DMS 273 (cell line): Measurements from ENCODE around the gene ELF2.
"Not testable (repeated sequence)": the region's sequence is repeated elsewhere in the genome, so short reads cannot be mapped to it uniquely, and the experiment has no call there.

Source experiments
- DNase-seq: peaks from one replicate; lab custom pipeline; 2025; ENCODE audit not compliant: unreplicated experiment; lab: John Stamatoyannopoulos, UW

The ELF2 gene

DNA sequence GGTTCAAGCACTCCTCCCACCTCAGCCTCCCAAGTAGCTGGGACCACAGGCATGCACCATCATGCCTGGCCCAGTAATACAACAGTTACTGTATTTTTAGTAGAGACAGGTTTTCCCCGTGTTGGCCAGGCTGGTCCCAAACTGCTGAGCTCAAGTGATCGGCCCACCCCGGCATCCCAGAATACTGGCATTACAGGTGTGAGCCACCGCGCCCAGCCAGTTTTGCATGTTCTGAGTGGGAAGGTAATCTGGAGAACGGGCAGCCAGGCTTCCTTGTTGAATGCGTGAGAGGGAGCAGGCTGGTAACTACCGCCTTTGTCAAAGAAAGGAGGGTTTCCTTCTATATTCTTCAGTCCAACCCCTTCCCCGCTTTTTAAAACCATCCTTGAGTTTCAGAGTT, 152.3 kb downstream of the ELF2 start:
- no peak for DNase-seq

DNA sequence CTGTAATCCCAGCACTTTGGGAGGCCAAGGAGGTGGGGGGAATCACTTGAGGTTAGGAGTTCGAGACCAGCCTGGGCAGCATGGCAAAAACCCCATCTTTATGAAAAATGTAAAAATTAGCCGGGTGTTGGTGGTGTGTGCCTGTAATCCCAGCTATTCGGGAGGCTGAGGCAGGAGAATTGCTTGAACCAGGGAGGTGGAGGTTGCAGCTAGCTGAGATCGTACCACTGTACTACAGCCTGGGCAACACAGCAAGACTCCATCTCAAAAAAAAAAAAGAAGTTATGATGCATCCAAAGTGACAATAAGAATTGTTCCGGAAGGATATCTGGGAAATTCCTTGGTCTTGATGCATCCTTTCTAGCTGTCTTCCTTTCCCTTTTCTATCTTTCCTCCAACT, 154.2 kb downstream of the ELF2 start:
- DNase-seq = no peak

DNA sequence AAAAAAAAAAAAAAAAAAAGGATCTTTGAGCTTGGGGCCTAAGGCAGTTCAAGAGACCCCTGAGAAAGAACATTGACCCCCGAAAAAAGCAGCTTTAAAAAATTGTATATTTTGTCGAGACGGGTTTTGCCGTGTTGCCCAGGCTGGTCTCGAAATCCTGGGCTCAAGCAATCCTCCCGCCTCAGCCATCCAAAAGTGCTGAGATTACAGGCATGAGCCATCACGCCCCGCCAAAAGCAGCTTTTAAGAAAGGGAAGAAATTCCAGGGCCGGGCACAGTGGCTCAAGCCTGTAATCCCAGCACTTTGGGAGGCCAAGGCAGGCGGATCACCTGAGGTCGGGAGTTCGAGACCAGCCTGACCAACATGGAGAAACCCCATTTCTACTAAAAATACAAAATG, 155.9 kb downstream of the ELF2 start:
- not testable (repeated sequence) for DNase-seq

DNA sequence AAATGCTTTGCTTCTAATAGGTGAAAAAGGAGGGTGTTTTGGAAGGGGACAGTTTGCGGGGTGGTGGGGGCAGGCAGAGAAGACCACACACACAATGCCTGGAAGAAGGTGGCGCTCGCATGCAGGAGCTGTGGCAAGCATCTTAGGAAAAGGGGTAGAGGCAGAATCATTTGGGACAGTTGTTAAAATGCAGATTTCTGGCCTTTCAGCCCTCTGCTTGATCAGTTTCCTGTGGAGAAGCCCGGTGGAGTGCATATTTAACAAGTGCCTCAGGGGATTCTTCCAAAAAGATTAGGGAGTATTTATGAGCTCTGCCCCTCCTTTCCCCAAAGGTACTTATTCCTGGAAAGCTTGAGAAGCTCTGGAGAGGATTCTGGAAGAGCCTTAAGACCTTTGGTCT, 156.6 kb downstream of the ELF2 start:
- DNase-seq = no peak

DNA sequence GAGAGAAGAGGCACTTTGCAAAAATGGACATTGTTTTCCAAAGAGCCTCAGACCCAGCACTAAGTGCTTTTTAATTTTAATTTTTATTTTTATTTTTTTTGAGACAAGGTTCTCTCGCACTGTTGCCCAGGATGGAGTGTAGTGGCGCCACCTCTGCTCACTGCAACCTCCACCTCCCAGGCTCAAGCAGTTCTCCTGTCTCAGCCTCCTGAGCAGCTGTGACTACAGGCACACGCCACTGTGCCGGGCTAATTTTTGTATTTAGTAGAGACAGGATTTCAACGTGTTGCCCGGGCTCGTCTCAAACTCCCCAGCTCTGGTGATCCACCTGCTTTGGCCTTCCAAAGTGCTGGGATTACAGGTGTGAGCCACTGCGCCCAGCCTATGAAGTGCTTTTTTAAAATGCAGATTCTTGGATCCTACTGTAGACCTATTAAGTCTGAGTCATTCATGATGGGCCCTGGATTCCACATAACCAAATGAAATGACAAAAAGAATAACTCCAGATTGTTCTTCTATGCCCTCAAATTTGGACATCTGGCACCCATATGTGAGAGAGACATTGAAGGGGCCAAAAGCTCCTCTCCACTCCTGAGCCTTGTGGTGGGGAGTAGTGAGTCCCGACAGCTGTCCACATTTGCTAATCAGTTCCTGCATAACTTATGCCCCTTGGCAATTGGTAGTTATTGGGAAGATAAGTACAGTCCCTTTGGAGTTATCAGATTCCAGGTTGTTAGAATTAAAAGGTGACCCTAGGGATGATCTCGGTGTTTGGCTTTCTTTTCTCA, 157.9 kb downstream of the ELF2 start:
- peak; percentile 88 for DNase-seq

DNA sequence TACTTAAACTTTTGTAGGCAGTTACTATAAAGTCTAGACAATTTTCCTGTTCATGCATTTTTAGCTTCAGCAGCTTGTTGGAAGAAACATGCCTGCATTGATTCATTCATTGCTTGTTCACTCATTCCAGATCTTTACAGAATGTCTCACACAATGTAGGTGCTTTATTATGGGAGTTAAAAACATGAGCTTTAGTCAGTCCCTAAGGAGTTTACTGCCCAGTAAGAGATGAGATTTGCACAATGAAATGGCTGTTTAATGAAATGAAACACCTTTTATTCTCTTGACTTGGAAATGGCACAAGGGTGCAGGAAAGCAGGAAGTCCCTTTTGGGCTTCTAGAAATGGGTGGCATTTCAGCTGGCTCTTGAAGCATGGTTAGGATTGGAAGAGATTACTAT, 158.5 kb downstream of the ELF2 start:
- DNase-seq = no peak

DNA sequence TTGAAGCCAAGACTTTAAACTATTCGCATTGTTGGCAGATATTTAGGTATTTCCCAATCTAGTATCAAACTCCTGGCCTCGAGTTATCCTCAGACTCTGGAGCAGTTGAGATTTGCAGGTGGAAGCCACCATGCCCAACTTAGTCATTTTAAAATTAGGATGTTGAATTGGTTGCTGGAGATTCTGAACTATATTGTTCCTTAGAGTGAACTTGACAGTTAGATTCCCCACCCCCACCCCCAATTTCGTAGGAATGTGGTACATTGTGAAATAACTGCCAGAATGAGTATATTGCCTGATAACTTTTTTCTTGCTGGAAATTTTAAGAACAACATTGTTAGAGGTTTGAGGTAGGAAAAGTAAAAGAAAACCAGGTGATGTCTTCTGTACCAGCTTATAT, 159.2 kb downstream of the ELF2 start:
- no peak for DNase-seq

DNA sequence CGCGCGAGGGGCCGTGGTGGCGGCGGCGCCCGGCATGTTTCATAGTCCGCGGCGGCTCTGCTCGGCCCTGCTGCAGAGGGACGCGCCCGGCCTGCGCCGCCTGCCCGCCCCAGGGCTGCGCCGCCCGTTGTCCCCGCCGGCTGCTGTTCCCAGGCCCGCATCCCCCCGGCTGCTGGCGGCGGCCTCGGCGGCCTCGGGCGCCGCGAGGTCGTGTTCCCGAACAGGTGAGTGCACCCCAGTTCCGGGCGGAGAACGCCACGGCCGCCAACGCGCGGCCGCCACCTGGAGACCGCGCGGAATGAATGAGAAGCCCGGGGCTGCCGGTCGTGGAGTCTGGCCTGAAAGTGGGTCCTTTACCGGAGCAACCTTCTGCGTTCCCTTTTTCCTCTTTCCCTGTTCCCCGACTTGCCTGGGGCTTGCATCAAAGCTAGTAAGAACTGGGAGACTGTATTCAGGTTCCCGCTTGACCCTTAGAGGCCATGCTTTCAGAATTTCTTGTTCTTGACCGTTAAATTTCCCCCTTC, 161.0 kb downstream of the ELF2 start:
- DNase-seq = peak; percentile 59

DNA sequence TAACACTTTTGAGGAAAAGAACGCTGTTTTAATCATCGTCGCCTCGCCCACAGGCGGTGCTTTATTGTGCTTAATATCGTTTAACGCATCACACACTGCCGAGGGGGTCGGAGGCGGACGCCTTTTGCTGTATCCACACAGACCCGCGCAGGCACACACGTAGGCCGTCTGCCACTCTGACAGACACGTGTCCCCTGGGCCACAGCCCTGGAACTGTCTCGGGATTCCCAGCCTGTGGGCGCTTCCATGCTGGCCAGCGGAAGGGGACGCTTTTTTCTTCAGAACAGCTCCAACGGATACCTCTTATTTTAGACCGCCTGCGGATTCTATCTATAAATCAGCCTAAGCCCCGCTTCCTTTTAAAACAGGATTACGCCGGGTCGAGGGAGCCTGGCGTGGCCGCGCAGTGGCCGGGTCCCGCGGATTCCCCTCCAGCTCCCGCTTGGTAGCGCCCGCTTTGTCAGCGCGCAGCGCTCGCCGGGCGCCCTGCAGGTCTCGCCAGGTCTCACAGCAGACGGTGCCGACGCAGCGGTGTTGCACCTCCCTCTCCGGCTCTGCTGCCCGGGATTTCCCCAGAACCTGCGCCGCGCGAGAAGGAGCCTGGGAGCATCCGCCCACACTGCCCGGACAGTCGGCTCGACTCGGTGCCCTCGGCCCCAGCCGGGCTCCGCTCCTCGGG, 161.6 kb downstream of the ELF2 start, which contains the start of gene NOCT:
Gene NOCT, plus strand, starts transcription at position 513 of the 679 bp plus-strand sequence. CDS start 201 bp downstream, outside the sequence.
- DNase-seq = peak; percentile 93

DNA sequence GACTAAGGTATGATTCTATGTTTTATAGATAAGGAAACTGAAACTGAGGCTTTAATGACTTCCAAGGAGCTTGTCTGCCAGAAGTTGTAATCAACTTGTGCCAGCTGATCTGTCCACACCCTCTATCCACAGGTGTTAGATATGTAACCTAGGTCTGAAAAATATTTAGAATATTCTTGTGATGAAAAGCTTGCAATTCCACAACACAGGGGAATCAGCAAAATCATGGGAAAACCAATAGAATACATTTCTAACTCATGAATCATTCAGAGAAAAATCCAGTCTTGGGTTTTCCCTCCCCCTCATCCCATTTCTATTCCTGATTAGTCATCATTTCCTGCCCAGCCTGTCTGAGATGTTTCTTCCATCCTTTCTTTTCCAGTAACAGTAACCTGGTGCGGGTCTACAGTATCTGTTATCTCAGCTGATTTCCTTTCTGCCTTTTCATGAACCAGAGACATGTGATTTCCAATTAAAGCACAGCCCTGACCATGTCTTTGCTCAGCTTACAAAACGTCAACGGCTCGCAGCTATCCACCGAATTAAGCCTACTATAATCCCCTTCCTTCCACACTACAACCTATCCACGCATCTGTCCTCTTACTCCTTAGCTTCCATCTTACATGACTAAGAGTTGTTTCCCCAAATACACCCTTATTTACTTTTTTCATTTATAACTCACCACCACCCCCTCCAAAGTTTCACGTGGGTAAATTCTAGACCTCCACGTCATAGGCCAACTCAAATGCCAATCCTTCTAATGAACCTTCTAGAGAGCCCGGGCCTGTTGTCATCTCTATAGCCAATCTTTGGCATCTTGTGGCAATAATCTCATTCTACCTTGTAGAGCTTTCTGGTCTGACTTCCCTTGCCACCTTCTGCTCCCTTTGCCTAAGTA, 162.4 kb downstream of the ELF2 start:
- peak; percentile 63 for DNase-seq

DNA sequence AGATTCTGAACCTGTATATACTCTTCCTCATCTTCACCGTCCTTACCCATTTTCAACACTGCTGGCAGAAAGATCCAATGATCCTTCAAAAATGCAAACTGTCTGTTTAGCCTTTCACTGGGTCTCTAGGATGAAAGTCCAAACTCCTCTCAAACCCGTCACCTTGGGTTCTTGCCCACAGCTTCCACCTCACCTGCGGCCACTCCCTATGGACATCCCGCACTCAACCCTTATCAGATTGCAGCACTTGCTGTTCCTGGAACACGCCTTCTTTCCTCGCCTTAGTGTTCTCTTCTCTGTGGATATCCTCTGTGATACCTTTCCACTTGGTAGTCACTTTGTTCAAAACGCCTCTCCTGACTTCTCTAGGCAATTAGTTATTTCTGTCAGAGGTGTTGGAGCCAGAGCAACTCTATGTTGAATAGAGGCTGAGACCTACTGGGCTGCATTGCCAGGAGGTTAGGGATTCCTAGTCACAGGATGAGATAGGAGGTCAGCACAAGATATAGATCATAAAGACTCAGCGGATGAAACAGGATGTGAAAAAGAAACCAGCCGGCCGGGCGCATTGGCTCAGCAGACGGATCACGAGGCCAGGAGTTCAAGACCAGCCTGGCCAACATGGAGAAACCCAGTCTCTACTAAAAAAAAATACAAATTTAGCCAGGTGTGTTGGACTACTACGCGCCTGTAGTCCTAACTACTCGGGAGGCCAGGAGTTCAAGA, 165.6 kb downstream of the ELF2 start:
- DNase-seq = no peak

DNA sequence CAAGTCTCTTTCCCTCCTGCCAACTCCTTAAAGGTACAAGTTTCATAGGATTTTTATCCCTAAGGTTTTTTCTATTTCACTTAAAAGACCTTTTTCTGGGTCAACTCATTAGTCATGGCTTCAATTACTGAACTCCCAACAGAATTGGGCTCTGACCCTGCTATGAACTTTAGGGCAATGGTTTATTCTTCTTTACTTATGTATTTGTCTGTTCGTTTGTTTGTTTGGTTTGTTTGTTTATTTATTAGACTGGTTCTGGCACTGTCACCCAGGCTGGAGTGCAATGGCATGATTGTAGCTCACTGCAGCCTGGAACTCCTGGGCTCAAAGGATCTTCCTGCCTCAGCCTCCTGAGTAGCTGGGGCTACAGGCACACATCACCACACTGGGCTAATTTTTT, 167.3 kb downstream of the ELF2 start:
- DNase-seq = no peak

DNA sequence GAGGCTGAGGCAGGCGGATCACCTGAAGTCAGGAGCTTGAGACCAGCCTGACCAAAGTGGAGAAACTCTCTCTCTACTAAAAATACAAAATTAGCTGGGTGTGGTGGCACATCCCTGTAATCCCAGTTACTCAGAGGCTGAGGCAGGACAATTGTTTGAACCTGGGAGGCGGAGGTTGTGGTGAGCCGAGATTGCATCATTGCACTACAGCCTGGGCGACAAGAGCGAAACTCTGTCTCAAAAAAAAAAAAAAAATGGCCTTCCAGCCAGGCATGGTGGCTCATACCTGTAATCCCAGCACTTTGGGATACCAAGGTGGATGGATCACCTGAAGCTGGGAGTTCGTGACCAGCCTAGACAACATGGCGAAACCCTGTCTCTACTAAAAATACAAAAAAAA, 168.7 kb downstream of the ELF2 start:
- not testable (repeated sequence) for DNase-seq

DNA sequence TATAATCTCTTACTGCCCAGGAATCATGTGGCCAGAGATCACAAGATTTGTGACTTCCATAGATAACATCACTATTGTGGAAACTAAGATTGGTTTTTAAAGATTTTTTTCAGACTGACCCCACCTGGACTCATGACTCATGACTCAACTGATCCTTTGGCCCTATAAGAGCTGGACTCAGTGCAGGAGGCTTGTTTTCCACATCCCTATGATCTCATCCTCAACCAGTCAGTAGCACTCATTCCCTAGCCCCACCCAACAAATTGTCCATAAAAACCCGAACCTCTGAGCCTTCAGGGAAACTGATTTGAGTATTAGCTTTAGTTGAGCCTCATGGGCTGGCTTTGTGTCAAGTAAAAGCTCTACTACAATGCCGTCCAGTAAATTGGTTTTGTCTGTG, 169.4 kb downstream of the ELF2 start:
- no peak for DNase-seq
